Regular cardiac myocyte (primary cell): ENCODE measurements around the gene BCCIP. TPM values are rescaled to one million over a fixed set of nuclear protein-coding genes. Genes with fewer than 3 reads are reported as not detected.

Source experiments
- total RNA-seq: library from RNA; depleted of rRNA; stranded (reverse); fragments of >200 nt; gene quantifications from 2 replicates; pipeline ENCODE4 v1.2.3, GENCODE V29; 2014

The BCCIP gene
- 38.3 and 106 TPM in 2 replicates for total RNA-seq

GRCh38 chr10:125822878-125823662 lies at the start of gene BCCIP, which contains the start of gene UROS:
Gene BCCIP (plus strand): TSS chr10:125823546. CDS start chr10:125823558, 12 bp downstream.
Gene UROS (minus strand): TSS chr10:125823258. CDS start chr10:125816499, 6,759 bp downstream.

GRCh38 chr10:125775491-125776106 lies 47.7 kb upstream of the BCCIP start, which contains the start of gene MMP21:
Gene MMP21 (minus strand): TSS chr10:125775821. CDS start chr10:125775821, 0 bp downstream.

GRCh38 chr10:125881192-125881591 lies 57.8 kb downstream of the BCCIP start, which contains the start of gene DHX32:
Gene DHX32 (minus strand): TSS chr10:125881292. CDS start chr10:125880824, 468 bp downstream.

Other genes with a start within 250 kb of the BCCIP start
- not detected in 2 replicates for gene TEX36, start 140.4 kb upstream of the BCCIP start, total RNA-seq
- 20.9 and 25.9 TPM in 2 replicates for gene EDRF1, start 103.8 kb upstream of the BCCIP start, total RNA-seq
- 0.28 TPM in 1 of 2 replicates, not detected in the other for gene MMP21, start 47.7 kb upstream of the BCCIP start, total RNA-seq
- 57.8 and 71.7 TPM in 2 replicates for gene UROS, start 288 bp upstream of the BCCIP start, total RNA-seq
- 34.5 and 57.5 TPM in 2 replicates for gene DHX32, start 57.7 kb downstream of the BCCIP start, total RNA-seq
- 5.4 and 22.0 TPM in 2 replicates for gene FANK1, start 73.0 kb downstream of the BCCIP start, total RNA-seq